Left kidney (tissue), 2 donors: ENCODE data around the gene CD200R1L. TPM values are rescaled to one million over a fixed set of nuclear protein-coding genes. Genes with fewer than 3 reads are reported as not detected.

Experiments
- DNase-seq: peaks from one replicate; pipeline ENCODE4 v3.0.0-alpha.2; 2013
- polyA plus RNA-seq: library from polyadenylated mRNA; unstranded; fragments of 120-200 nt; gene quantifications from one replicate; pipeline ENCODE4 v1.2.1, GENCODE V29; 2013; ENCODE audit not compliant: insufficient read length

Gene CD200R1L
- polyA plus RNA-seq, 1 donor, result not detected

DNA sequence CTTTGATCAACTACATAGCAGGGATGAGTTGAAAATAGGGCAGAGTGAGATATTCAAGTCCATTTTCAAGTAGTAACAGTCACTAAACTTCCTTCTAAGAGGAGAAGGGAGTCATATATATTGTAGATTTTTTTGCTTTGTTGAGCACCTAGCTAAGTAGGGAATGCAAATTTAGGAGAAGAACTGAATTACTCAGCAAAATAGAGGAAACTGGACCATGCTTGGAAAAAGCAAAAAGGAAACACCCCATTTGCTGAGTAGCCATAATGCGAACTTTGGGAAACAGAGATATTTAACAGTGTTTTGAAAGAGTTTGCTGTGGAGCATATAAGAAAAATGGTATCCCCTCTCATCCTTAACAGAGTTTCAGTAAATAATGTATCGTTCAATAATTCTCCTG is 54.9 kb downstream of the CD200R1L start:
- DNase-seq, result no peak

DNA sequence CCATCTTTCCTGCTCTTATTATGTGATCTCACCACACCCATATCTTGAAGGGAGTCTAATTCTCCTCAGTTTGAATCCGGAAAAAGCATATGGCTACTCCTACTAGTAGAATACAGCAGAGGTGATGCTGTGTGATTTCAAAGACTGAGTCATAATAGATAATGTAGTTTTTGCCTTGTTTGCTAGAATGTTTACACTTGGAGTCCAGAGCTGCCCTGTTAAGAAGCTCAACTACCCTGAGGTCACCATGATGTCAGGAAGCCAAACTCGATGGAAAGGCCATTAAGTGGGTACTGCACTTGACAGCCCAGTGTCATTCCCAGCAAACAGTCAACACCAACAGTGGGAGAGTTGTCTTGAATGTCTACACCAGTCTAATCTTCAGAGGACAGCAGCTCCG is 56.9 kb downstream of the CD200R1L start:
- DNase-seq, result no peak

DNA sequence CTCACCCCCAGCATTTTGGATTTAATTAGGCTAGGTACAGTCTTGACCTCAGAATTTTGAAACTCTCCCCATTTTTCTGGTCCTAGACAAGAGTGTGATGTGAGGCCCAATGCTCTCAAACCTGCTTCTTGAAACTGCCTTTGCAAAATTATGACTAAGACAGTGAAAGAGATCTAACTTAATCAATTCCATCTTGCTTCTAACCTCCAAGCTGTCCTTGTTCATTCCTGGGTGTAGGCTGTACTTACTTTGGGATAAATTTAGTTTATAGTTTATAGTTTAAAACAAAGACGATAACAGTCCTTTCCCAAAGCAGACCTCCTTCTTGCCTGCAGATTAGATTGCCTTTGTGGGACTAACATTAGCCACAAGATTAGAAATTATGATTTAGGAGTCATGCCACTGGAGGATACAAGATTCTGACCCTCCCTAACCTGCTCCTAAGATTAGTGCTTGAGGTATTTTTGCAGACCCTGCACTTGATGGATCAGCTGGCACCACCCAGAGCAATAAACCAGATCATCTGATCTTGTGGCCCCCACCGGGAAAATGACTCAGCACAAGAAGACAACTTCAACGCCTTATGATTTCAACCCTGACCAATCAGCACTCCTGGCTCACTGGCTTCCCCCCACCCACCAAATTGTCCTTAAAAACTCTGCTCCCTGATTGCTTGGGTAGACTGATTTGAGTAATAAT is 59.6 kb downstream of the CD200R1L start:
- no peak for DNase-seq

GRCh38 chr3:112786002-112786590 is 60.6 kb downstream of the CD200R1L start:
- DNase-seq, result no peak

GRCh38 chr3:112785321-112786001 is 61.2 kb downstream of the CD200R1L start:
- no peak for DNase-seq

- no peak for DNase-seq
Measured at GRCh38 chr3:112782491-112782890, 64.2 kb downstream of the CD200R1L start.

DNA sequence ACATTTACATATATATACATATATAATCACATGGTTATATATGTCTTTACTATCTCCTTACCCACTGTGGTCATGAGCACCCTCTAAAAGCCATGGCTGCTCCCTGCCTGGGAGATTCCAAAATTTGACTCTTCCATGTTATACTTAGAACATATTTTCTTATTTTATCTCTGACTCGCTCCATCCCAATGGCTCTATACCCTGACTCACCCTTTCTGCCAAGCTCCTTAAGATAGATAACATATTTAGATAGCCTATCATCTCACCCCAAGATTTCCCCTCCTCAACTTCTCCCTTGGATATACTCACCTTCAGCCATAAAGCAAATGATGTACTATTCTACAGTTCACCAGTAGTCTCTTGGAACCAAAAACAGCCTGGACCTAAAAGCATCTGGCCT is 65.1 kb downstream of the CD200R1L start:
- DNase-seq, result no peak

GRCh38 chr3:112779558-112780480 is 66.8 kb downstream of the CD200R1L start:
- DNase-seq, result no peak

DNA sequence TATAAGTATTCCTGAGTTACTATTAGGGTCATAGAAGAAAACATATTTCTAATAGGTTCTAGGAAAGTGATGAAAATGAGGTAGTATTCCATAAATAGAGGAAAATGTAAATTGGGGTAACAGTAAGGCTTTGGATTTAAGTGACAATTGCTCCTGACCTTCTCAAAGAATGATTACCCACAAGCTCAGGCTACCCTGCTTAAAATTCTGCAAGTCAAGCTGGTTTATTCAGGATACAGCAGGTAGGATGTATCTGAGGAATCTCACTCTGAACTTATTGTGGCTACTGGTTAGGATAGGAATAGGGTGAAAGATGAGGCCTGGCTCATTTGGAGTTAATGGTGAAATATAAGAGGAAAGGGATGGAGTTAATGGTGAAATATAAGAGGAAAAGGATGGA is 67.7 kb downstream of the CD200R1L start:
- no peak for DNase-seq

DNA sequence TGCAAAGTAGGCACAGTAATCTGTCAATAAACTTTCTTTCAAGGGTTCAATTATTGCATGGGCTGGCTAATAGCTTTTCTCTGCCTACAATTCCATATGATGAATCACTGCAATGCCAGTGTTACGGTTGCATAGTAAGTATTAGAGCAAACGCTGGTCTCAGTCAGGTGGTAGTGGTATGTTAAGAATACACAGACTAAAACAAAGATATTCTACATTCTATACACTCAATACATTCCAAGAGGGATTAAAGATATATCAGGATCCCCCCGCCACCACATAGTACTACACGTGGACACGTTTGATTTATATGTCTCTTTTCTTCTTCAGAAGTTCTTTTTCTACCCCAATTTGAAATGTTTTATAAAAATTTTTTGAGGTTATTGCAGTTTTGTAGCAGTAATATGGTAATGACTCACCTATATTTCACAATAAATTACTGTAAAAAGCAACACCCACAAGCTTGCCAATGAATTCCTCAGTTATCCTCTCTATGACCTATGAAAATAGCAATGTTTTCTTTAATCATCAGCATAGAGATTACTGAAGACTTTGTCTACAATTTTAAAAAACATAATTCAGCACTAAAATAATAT is 68.2 kb downstream of the CD200R1L start:
- DNase-seq, result no peak

DNA sequence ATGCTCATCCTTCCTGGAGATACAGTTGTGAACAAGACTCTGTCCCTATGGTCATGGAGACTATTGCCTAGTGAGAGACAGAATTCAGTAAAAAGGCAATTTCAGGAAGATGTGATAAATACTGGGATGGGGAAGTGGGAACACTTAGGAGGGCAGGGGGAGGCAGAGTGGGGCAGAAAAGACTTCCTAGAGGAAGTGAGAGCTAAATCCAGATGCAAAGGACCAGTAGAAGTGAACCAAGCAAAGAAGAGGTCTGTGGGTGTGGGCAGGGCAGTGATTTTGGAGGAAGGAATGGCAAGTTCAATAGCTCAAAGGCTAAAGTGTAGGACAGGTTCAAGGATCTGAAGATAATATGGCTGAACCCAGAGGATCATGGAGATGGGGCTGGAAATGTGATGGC is 68.9 kb downstream of the CD200R1L start:
- no peak for DNase-seq

DNA sequence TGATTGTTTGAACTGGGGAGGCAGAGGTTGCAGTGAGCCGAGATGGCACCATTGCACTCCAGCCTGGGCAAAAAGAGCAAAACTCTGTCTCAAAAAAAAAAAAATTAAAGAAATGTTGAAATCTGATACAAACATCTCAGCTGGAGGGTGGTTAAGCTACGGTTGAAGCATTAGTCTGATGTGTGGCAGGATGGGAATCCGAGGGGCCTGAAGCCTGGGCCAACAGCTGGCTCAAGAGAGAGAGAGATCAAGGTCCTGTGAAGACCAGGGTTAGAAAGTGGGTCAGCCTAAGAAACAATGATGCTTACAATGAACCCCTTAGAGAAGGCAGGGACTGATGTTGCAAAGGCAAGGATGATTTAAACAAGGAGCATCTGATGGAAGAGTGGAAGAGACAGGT is 69.8 kb downstream of the CD200R1L start:
- DNase-seq, result no peak

DNA sequence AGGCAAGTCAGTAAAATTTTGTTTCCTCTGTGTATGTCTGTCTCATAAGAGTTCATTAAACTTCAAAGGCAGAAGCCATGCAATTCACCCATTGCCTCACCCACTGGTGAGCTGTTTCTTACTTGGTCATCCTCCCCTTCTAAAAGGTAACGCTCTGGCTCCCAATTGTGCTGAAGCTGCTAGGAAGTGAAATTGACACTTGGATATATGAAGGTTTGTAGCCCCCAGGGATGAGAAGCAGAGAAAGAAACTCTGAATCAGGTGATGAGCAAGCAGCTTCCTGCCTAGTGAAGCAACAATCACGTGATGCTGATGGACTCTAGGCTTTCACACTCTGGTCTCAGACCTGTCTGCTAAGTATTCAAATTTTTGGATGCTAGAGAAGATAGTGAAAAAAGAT is 70.7 kb downstream of the CD200R1L start:
- no peak for DNase-seq

DNA sequence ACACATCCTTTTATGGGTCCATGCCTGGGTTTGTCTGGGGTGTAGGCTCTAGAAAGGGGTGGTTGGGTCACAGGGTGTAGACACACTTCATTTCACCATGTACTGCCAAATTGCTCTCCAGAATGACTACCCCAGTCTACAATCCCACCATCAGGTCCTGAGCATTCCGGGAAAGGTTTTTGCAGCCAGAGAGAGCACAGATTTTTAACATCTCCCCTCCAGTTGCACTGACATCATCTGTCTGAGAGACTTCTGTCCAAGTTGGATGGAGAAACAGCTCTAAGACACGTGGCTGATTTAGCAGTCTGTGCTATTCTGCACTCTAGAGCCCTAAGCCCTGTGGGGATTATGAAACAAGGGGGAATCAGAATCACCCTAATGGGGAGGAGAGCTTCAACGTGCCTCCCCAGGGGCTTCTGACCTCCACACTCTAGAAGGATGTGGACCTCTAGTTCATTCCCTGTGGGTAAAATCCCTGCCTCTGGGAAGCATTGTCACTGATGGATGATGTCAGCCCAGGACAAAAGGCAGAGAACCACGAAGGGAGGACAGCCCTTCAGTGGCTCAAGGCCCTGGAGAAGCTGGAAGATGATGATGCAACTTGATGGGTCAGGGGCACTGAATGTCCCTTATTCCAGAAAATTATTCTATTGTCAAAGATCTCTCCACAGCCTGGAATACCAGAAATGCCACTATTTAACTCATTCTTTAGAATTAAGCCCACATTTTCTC is 71.5 kb downstream of the CD200R1L start:
- DNase-seq, result no peak

DNA sequence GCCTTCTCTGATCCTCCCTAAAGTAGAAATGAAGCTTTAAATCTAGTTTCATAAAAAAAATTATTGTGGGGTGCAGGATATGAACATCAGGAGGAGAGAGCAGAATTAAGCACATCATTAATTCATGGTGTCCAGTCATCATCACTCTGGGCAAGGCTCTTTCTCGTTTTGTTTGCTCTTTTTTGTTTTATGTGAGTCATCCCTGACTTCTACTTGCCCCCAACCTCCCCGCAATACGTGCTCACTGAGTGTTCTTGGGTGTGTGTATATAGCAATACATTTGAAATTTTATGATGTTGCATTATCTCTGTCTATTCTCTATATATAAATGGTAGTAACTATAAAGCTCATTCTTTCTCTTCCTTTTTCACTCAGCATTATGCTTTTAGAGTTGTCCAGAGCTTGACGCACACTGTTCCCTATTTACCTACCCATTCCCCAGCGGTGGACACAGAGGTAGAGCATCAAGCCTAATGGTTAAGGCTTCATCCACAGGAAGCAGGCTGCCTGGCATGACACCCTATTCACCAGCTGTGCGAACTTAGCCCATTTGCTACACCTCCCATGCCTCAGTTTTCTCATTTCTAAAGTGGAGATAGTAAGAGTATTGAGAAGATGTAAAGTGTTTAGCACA is 72.3 kb downstream of the CD200R1L start:
- DNase-seq, result no peak

DNA sequence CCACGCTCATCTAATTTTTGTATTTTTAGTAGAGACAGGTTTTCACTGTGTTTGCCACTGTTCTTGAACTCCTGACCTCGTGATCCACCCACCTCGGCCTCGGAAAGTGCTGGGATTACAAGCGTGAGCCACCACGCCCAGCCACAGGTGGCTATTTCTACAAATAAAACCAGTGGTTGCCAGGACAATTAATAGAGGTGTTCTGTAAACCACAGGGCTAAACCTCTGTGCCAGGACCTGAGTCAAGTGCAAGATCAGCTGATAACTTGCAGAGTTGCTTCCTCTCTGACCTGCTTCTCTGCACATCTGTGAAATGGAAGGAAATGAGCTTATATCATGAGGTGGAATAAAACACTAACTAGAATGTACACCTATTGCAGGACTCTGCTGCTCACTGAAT is 72.8 kb downstream of the CD200R1L start:
- no peak for DNase-seq

DNA sequence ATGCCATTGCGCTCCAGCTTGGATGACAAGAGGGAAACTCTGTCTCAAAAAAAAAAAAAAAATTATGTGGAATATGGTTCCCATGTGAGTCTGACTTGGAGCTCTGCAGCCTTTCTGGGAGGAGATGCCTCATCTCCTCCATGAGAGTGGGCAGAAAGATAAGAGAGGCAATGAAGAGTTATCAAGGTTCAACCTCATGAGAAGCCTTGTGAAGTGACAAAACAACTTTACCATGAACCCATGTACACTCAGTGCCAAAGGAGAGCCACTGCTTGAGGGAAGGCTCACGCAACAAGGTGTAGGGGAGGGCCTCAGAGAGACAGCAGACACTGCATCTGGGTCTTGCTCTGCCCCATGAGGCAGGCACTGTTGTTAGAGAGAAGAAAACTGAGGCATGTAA is 75.7 kb downstream of the CD200R1L start:
- no peak for DNase-seq

DNA sequence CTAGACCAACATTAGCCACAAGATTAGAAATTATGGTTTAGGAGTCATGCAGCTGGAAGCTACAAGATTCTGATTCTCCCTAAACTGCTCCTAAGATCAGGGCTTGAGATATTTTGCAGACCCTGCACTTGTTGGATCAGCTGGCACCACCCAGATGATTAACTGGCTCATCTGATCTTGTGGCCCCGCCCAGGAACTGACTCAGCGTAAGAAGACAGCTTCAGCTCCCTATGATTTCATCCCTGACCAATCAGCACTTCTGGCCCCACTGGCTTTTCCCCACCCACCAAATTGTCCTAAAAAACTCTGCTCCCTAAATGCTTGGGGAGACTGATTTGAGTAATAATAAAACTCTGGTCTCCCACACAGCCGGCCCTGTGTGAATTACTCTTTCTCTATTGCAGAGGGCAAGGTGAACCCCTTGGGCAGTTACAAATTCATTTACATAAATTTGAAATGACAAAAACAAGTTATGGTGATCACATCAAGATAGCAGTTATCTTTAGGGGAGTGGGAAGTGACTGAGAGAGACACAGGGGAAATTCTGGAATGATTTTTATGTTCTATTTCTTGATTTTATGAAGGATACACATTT is 76.5 kb downstream of the CD200R1L start:
- no peak for DNase-seq

DNA sequence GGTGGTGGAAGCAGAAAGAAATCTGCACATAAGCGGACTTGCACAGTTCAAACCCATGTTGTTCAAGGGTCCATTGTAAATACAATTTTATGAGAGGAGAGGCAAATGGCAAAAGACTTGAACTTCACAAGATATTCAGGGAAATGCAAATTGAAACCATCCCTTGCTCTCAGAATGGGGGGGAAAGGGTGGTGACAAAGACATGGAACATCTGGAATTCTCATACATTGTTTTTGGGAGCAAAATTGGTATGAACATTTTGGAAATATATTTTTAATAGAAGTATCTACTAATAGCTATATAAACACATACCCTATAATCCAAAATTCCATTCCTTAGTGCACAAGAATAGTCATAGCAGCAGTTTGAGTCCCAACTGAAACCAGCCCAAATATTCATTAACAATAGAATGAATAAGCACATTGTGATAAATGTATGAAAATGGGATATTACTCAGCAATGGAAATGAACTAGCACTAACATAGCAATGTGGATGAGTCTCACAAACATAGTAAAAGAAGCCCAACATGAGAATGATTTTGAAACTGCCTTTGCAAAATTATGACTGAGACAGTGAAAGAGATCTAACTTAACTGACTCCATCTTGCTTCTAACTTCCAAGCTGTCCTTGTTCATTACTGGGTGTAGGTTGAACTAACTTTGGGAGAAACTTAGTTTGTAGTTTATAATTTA is 77.2 kb downstream of the CD200R1L start:
- peak; percentile 27 for DNase-seq

DNA sequence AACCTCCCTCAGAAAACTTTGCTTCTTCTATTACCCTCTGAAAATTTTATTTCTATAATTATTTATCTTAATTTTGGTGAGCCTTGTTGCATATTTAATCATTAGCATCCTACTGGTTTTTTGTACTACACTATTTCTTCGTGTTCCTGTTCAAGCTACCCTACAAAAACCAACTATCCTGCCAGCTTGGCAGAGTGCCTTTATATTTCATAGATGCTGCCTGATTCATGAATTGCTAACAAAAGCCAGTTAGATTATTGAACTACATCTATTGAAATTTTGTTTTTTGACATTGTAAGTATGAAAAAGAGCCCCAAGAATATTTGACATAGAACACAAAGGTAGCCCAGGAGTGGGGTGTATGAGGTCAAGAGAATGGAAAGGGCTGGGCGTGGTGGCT is 78.9 kb downstream of the CD200R1L start:
- DNase-seq, result no peak
